22Rv1 (cell line): ENCODE measurements around the gene DUSP16.
"Not testable (repeated sequence)": the region's sequence is repeated elsewhere in the genome, so short reads cannot be mapped to it uniquely, and the experiment has no call there.

Experiments used
- CTCF ChIP-seq: fragments of 450-650 bp; IDR thresholded peaks from 2 replicates; pipeline ENCODE4 v1.5.1; 2017; ENCODE audit warnings: mild to moderate bottlenecking
- ZFX ChIP-seq: fragments of 450-650 bp; IDR thresholded peaks from 2 replicates; pipeline ENCODE4 v1.6.1; 2017; ENCODE audit warnings: antibody characterized with exemption, borderline replicate concordance

DNA sequence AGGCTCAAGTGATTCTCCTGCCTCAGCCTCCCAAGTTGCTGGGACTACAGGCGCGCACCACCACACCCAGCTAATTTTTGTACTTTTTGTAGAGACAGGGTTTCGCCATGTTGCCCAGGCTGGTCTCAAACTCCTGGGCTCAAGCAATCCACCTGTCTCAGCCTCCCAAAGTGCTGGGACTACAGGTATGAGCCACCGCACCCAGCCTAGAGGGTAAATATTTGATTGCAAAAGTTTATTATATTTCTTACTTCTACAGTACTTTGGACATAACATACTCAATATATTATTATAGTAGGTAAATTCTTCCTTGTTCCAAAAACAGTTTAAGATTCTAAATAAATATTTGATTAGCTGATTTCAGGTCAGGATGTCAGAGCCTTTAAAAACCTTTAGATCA is 40.0 kb downstream of the DUSP16 start:
- TF ChIP-seq CTCF, ZFX: not testable (repeated sequence)
